Putamen (tissue), 1 donor: ENCODE measurements around the gene STX16.

Experiments used
- DNase-seq: peaks from one replicate; pipeline ENCODE4 v3.0.0-alpha.2; 2016; ENCODE audit warnings: low spot score

The STX16 gene

GRCh38 chr20:58650776-58651558 is at the start of gene STX16:
Gene STX16 (plus strand): TSS chr20:58651283. CDS start chr20:58652007, 724 bp downstream.
- peak; percentile 92 for DNase-seq

DNA sequence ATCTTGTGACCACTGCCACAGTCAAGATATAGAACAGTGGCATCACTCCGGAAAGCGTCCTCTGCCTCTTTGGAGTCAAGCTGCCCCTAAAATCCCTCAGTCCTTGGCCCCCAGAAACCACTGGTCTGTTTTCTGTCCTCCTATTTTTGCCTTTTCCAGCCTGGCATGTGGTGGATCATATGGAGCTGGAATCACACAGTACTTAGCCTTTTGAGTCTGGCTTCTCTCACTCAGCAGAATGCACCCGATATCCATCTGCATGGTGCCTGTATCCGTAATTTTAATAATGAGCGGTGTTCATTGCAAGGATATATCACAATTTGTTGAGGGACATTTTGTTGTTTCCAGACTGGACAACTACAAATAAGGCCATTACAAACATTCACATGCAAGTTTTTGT is 49.0 kb upstream of the STX16 start:
- DNase-seq = no peak

- DNase-seq = no peak
Observed at GRCh38 chr20:58603721-58604120, 47.4 kb upstream of the STX16 start.

DNA sequence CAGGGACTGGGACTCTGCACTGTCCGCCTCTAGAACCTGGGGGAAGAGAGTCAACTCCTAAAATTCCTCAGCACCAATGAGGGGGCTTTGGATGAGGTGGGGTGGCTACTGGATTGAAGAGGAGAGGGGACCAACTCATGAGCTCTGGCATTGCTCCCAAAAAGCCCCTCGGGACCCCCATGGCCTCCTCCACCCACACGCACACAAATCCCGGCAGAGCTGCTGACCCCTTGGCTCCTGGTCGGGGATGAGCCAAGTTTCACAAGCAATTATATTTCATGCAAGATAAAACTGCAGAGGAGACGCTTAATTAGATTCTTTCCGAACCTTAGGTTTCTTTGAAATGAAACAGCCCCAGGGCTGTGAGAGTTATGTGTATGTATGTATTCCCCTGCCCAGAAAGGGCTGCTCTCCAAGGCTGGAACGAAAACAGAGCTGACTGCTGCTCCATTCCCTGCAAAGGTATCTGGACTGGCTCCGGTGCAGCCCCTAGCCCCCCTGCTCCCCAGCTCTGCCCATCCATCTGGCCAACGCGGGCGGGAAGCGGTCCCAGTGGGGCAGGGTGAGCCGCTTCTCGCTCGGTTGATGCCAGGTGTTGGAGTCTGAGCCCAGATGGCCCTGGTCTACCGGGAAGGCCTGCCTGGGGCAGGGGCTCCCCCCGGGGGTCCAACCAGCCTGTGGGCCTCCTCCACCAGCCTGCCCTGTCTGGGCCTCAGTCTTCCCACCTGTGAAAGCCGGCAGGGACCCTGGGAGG is 46.8 kb upstream of the STX16 start:
- DNase-seq = no peak

GRCh38 chr20:58605292-58606065 is 45.6 kb upstream of the STX16 start:
- no peak for DNase-seq

- no peak for DNase-seq
Observed at GRCh38 chr20:58606184-58606583, 44.9 kb upstream of the STX16 start.

DNA sequence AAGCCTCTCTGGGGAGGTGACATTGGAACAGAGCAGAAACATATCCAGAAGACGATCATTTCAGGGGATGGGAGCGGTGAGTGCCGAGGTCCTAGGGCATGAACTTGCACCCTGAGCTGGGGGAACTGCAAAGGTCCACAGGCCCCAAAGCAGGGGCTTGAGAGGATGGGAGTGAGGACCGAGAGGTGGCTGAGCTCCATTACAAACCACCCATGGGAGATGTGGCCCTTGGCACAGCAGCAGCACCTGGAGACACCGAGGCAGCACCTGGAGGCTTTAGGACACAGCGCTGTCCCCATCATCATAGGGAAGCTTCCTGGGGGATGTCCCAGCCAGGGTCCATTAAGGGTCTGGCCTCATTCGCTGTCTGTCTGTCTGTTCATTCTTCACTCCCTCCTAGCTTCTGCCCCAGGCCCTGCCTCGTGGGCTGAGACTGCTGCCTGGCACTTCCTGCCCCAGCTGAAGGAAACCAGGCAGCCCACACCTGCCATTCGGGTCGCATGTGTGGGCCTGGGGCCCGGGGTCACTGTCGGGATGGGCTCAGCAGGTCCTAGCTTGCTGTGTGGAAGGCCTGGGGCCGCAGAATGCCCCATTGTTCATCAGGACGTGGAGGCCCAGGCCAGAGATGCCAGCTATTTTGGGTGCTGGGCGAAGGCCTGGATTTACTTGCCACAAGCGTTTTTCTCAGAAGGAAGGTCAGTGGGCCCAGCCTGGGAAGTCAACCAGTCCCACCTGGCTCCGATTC is 42.8 kb upstream of the STX16 start:
- DNase-seq = no peak

DNA sequence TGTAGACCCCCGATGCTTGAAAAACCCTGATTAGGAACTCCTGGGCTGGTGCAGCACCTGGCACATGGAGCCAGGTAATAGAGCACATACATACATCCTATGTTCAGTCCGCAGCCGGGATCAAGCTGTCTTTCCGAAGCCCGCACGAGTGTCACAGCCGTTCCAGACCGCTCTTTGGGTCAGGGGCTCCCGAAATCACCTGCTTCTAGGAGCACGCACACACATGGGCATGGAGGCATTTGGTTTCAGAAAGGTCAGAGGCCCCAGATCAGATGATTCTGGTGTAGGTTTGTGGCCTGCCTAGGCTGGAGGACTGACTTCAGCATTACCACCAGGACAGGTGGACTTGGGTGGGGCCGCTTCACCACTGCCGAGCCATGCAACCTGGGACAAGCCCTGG is 42.1 kb upstream of the STX16 start:
- no peak for DNase-seq

GRCh38 chr20:58610071-58610800 is 40.8 kb upstream of the STX16 start:
- DNase-seq = no peak

- DNase-seq = no peak
Observed at GRCh38 chr20:58610811-58611210, 40.3 kb upstream of the STX16 start.

DNA sequence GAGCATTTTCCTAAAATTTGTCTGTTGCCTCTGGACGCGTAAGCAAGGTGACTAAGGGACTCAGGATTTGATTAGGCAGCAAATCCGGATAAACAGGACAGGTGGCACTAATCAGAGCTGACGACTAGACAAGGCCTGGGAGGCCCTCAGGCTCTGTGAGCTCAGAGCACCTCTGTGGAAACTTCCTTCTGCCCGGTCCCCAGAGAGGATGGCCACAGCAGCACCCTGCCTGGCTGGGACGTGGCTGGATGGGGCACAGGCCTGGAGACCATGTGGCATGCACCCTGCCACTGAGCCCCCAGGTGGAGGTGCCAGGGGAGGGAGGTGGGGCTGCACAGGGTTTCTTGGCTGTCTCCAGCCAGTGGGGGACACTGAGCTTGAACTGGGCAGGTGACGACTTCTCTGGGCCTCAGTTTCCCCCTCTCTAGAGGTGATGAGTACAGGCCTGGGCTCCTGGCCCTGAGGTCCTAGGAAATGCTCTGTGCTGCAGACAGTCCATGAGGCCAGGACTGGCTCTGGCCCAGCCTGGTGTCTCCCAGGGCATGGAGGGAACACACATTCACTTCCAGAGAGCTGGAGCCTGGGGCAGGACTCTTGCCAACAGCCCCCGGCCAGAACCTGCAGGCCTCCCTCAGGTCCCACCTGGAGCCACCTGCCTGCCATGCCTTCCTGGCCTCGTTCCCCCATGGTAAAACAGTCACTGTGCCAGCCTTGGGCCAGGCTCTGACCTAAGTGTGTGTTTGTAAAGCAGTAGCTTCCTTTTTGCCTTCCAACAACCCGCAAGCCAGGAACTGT is 39.6 kb upstream of the STX16 start:
- no peak for DNase-seq

- DNase-seq = no peak
Observed at GRCh38 chr20:58612121-58612691, 38.9 kb upstream of the STX16 start.

DNA sequence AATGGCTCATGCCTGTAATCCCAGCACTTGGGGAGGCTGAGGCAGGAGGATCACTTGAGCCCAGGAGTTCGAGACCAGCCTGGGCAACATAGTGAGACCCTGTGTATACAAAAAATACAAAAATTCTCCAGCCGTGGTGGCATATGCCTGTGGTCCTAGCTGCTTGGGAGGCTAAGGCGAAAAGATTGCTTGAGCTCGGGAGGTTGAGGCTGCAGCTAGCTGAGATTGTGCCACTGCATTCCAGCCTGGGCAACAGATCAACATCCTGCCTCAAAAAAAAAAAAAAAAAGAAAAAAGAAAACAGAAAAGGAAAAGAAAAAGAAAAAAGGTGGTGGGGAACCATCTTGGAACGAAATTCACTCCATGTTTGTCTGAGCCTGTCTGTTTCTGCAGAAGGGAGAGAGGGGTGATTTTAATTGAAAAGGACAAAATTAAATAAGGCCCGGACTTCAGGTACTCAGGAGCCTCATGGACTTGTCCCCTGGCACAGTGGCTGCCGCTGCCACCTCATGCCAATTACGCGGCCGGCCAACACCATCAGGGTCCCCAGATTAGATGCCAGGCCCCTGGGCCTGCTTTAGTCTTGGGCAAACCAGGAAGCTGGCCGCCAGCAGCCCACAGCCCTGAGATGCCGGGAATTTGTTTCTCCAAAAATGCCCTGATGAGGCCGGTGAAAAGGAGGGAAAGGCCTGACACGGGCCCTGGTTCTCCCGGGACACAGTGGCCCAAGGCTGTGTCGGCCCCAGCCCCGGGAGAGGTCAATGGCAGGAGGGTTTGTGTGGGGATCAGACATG is 37.8 kb upstream of the STX16 start:
- DNase-seq = no peak

- DNase-seq = no peak
Observed at GRCh38 chr20:58614366-58614765, 36.7 kb upstream of the STX16 start.

- DNase-seq = no peak
Observed at GRCh38 chr20:58614984-58615760, 35.9 kb upstream of the STX16 start.

GRCh38 chr20:58616411-58616810 is 34.7 kb upstream of the STX16 start:
- no peak for DNase-seq

DNA sequence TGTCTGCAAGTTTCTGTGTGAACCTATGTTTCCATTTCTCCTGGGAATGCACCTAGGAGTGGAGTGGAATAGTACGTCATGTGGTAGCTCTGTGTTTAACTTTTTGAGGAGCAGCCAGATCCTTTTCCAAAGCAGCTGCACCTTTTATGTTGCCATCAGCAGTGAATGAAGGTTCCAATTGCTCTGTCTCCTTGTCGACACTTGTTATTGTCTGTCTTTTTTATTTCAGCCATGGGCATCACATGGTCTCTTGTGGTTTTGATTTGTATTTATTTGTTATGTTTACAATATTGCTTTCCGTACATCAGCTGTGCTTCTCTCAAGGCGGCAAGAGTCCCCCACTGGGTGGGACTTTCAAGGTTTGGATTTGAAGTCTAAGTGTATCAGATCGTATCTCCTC is 33.9 kb upstream of the STX16 start:
- no peak for DNase-seq

DNA sequence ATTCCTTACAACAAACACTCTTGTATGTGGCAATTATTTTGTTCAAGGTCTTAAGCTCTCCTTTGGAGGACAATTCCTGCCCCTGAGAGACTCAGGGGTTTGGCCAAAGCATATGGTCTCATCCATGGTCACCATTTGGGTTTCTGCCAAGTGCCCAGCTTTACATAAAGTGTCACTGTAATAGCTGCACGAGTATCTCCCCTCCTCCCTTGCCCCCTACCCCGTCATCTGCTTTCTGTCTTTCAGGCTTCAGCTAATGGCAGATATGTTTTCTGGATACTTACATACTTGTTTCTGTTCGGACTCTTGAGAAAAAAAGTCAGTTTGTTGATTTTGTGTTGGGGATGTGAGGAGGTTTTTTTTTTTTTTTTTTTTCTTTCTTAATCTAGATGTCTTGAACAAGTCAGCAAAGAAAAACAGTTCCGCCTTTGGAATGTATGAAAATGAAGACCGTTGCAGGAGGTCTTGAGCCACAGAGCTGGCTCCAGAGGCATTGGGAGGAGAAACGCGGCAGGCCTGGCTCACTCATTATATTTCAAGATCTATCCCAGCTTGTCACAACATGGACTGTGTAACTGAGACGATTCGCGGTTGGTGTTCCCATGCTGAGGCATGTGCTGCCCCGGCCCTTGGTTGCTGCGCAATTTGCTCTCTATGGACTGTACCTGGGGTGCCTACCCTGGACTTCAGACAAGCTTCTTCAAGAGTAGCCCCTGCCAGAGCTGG is 32.6 kb upstream of the STX16 start:
- DNase-seq = no peak
